Hepatocyte (in vitro differentiated cells): ENCODE measurements around the gene CDK14.

ENCODE experiments used
- CTCF ChIP-seq: fragments of 200-600 bp; sonication (generic); IDR thresholded peaks from 2 replicates; pipeline ENCODE4 v1.5.1; 2016; ENCODE audit warnings: antibody characterized with exemption, mild to moderate bottlenecking; ENCODE audit not compliant: poor library complexity
- EZH2phosphoT487 ChIP-seq: fragments of 200-600 bp; sonication (generic); IDR thresholded peaks from one replicate; pipeline ENCODE4 v1.6.1; 2018; ENCODE audit warnings: antibody characterized with exemption, mild to moderate bottlenecking, low read depth, moderate library complexity; ENCODE audit not compliant: unreplicated experiment, severe bottlenecking

- TF ChIP-seq CTCF (no peak), EZH2phosphoT487 (no peak)
These were observed 226.0 kb downstream of the CDK14 start for GRCh38 chr7:90821961-90822620.
